Thymus (tissue), 11 donors: Measurements from ENCODE around the gene INKA1. TPM values are rescaled to one million over a fixed set of nuclear protein-coding genes. Genes with fewer than 3 reads are reported as not detected.

Experiments used
- DNase-seq, 9 donors: peaks; one replicate each; pipeline ENCODE4 v3.0.0-alpha.2; 2013; ENCODE audit warnings: low spot score in 9 of 9, low read depth in 6 of 9, missing footprints in 1 of 9
- H3K27ac ChIP-seq, 2 donors: one replicate each; pipeline ENCODE4 v1.5.1; 2013; ENCODE audit warnings: control low read depth in 1 of 2, low read depth in 1 of 2, low read length in 1 of 2, mild to moderate bottlenecking in 1 of 2, moderate library complexity in 1 of 2
- H3K27me3 ChIP-seq, 2 donors: one replicate each; pipeline ENCODE4 v1.5.1; 2013; ENCODE audit warnings: low read length in 1 of 2; ENCODE audit not compliant: control insufficient read depth in 2 of 2, insufficient read depth in 1 of 2
- H3K36me3 ChIP-seq, 2 donors: one replicate each; pipeline ENCODE4 v1.5.1; 2013; ENCODE audit warnings: low read length in 1 of 2, mild to moderate bottlenecking in 1 of 2, moderate library complexity in 1 of 2; ENCODE audit not compliant: control insufficient read depth in 2 of 2, insufficient read depth in 2 of 2
- H3K4me1 ChIP-seq, 2 donors: one replicate each; pipeline ENCODE4 v1.5.1; 2013; ENCODE audit warnings: low read length in 2 of 2; ENCODE audit not compliant: control insufficient read depth in 2 of 2, insufficient read depth in 2 of 2
- H3K4me3 ChIP-seq, 2 donors: one replicate each; pipeline ENCODE4 v1.5.1; 2013; ENCODE audit warnings: low read length in 2 of 2, control low read depth in 1 of 2, mild to moderate bottlenecking in 1 of 2
- H3K9me3 ChIP-seq, 2 donors: one replicate each; pipeline ENCODE4 v1.5.1; 2013; ENCODE audit warnings: low read length in 1 of 2, mild to moderate bottlenecking in 1 of 2; ENCODE audit not compliant: control insufficient read depth in 2 of 2, insufficient read depth in 1 of 2
- WGBS: extraction: QIAGEN DNeasy Blood & Tissue Kit; methylation state at CpG from one replicate; pipeline ENCODE4 v1.1.7; 2013; 5-methylcytosine and 5-hydroxymethylcytosine counted together
- polyA plus RNA-seq: library from polyadenylated mRNA; stranded (reverse); fragments of 200-250 nt; gene quantifications from one replicate; pipeline ENCODE4 v1.2.3, GENCODE V29; 2013
- total RNA-seq: library from RNA; stranded (reverse); fragments of 120-200 nt; gene quantifications from one replicate; pipeline ENCODE4 v1.2.4, GENCODE V29; 2013
- donor health status: healthy.

INKA1 gene
- total and polyA plus RNA-seq, 2 donors: 4.2 to 5.2 TPM

DNA sequence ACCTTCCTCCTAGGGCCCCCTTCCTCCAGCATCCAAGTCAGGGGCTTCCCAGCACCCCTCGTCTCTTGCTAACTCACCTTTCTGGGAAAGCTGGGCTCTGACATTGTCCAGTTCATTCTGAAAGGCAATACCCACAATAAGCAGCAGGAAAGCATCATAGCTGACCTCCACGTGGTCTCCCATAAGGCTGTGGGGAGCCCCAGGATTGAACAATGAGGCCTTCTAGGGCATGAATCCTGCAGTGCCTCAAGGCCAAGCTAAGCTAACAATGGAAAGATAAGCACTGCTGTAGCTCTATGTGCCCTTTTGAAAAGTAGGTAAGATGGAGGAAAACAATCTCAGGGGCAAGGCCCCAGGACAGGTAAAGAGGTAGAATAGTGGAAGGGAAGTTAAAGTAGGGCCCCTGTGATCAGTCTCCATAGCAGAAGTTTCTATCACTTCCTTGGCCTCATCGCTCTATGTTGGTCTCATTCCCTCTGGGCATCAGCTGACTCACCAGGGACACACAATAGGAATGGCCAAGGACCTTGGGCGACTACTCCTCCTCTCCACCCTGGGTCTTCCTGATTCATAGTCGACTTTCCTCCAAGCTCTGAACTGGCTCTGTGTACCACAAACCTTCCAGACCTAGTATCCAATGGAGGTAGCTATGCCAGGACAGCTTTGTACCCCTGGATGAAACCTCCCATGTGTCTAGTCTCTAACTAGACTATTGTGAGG is 41.6 kb downstream of the INKA1 start:
- Histone ChIP-seq H3K27me3 (no peaks in the 10 kb centered on the region), H3K9me3 (no peaks in the 10 kb centered on the region), H3K4me3 (no peak overlapping the region), H3K36me3 (peaks cover 26 to 44% of the 10 kb centered on the region in 2 donors), H3K27ac (no peak overlapping the region), H3K4me1 (no peaks in the 10 kb centered on the region)
- no peak for DNase-seq
- 84% methylated on average over 5 of the region's 5 CpGs for WGBS

DNA sequence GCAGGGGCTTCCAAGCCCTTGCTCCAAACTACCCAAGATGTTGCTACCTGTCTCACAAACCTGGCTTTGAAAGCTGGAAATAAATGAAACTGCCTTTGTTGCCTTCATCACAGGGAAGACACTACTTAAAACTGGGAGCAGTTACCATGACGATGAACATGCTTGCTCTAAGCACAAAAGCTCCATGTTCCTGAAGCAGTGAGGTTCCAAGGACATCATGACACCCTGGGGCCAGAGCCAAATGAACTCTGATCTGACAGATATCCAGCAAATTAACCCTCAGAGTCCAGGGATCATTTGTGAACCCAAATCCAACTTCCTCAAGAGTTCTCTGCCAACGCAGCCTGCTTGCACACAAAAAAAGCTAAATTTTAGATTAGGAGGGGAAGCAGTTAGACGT is 42.6 kb downstream of the INKA1 start:
- Histone ChIP-seq H3K36me3 (peaks cover 24 to 38% of the 10 kb centered on the region in 2 donors), H3K27me3 (no peaks in the 10 kb centered on the region), H3K4me3 (no peak overlapping the region), H3K27ac (no peak overlapping the region), H3K9me3 (no peaks in the 10 kb centered on the region), H3K4me1 (no peaks in the 10 kb centered on the region)
- 85% methylated on average over 3 of the region's 3 CpGs for WGBS
- DNase-seq: no peak

Other genes starting within 250 kb of the INKA1 start
- 0.09 TPM for gene BSN, start 248.8 kb upstream of the INKA1 start, total RNA-seq
- gene BSN, start 248.8 kb upstream of the INKA1 start, polyA plus RNA-seq: 0.09 TPM
- gene APEH, start 128.9 kb upstream of the INKA1 start, total RNA-seq: 90.5 TPM
- 45.8 TPM for gene APEH, start 128.9 kb upstream of the INKA1 start, polyA plus RNA-seq
- 7.0 TPM for gene MST1, start 113.8 kb upstream of the INKA1 start, total RNA-seq
- 90.3 TPM for gene MST1, start 113.8 kb upstream of the INKA1 start, polyA plus RNA-seq
- 12.3 TPM for gene RNF123, start 113.7 kb upstream of the INKA1 start, total RNA-seq
- 23.7 TPM for gene RNF123, start 113.7 kb upstream of the INKA1 start, polyA plus RNA-seq
- 0.19 TPM for gene AMIGO3, start 83.6 kb upstream of the INKA1 start, total RNA-seq
- 2.0 TPM for gene AMIGO3, start 83.6 kb upstream of the INKA1 start, polyA plus RNA-seq
- gene GMPPB, start 79.3 kb upstream of the INKA1 start, total RNA-seq: 17.0 TPM
- gene GMPPB, start 79.3 kb upstream of the INKA1 start, polyA plus RNA-seq: 13.2 TPM
- gene IP6K1, start 16.7 kb upstream of the INKA1 start, total RNA-seq: 12.2 TPM
- gene IP6K1, start 16.7 kb upstream of the INKA1 start, polyA plus RNA-seq: 17.2 TPM
- not detected for gene CDHR4, start 3.4 kb upstream of the INKA1 start, total RNA-seq
- gene CDHR4, start 3.4 kb upstream of the INKA1 start, polyA plus RNA-seq: 0.18 TPM
- gene UBA7, start 10.7 kb downstream of the INKA1 start, total RNA-seq: 56.8 TPM
- gene UBA7, start 10.7 kb downstream of the INKA1 start, polyA plus RNA-seq: 85.7 TPM
- gene TRAIP, start 53.3 kb downstream of the INKA1 start, total RNA-seq: 8.2 TPM
- 2.4 TPM for gene TRAIP, start 53.3 kb downstream of the INKA1 start, polyA plus RNA-seq
- gene CAMKV, start 66.6 kb downstream of the INKA1 start, total RNA-seq: 0.14 TPM
- 0.23 TPM for gene CAMKV, start 66.6 kb downstream of the INKA1 start, polyA plus RNA-seq
- gene MST1R, start 100.6 kb downstream of the INKA1 start, total RNA-seq: 8.9 TPM
- gene MST1R, start 100.6 kb downstream of the INKA1 start, polyA plus RNA-seq: 25.3 TPM
- 5.9 TPM for gene MON1A, start 126.5 kb downstream of the INKA1 start, total RNA-seq
- 6.9 TPM for gene MON1A, start 126.5 kb downstream of the INKA1 start, polyA plus RNA-seq
- 59.4 TPM for gene RBM6, start 136.9 kb downstream of the INKA1 start, total RNA-seq
- gene RBM6, start 136.9 kb downstream of the INKA1 start, polyA plus RNA-seq: 343 TPM